ENCODE measurements around the gene TMEM132D.

- TF ChIP-seq CTCF (tag by site-specific recombination; IDR thresholded peaks at IDR 0.05) (no peak), TCF7L2 (IDR thresholded peaks at IDR 0.05; ENCODE audit: borderline replicate concordance, low read depth, low read length) (no peak), ZNF404 (tag by site-specific recombination; IDR thresholded peaks at IDR 0.05) (no peak), ZBTB7A (tag by site-specific recombination; IDR thresholded peaks at IDR 0.05; ENCODE audit: low read depth) (no peak), REPIN1 (tag by site-specific recombination; IDR thresholded peaks at IDR 0.05; ENCODE audit: low read depth) (no peak), HOXA7 (CRISPR knock-in tag; IDR thresholded peaks at IDR 0.05; ENCODE audit: borderline replicate concordance) (no peak), ZNF132 (tag by site-specific recombination; IDR thresholded peaks at IDR 0.05; ENCODE audit: borderline replicate concordance) (no peak), ZNF660 (tag by site-specific recombination; IDR thresholded peaks at IDR 0.05) (no peak), ZBTB21 (tag by site-specific recombination; IDR thresholded peaks at IDR 0.05) (no peak), ZBTB17 (tag by site-specific recombination; IDR thresholded peaks at IDR 0.05) (no peak), ZNF335 (tag by site-specific recombination; conservative IDR thresholded peaks at IDR 0.05) (no peak)
Observed at GRCh38 chr12:129312048-129312447, 591.8 kb downstream of the TMEM132D start.

Data from HEK293 (cell line).